Kasumi-1 (cell line): ENCODE measurements around the gene SLC47A1.
"Not testable (repeated sequence)": the region's sequence is repeated elsewhere in the genome, so short reads cannot be mapped to it uniquely, and the experiment has no call there.

Experiments used
- DNase-seq, 2 experiments: peaks; one replicate each; lab custom pipeline; 2025; lab: John Stamatoyannopoulos, UW

Gene SLC47A1

DNA sequence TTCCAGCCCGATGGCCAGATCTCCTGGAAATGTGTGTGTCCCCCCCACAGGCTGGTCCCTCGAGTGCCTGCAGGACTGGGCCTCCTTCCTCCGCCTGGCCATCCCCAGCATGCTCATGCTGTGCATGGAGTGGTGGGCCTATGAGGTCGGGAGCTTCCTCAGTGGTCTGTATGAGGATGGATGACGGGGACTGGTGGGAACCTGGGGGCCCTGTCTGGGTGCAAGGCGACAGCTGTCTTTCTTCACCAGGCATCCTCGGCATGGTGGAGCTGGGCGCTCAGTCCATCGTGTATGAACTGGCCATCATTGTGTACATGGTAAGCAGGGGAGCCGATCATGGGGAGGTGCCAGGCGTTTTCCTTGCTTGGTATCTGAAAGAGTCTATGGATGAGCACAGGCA is 22.1 kb downstream of the SLC47A1 start:
- no peak for DNase-seq

DNA sequence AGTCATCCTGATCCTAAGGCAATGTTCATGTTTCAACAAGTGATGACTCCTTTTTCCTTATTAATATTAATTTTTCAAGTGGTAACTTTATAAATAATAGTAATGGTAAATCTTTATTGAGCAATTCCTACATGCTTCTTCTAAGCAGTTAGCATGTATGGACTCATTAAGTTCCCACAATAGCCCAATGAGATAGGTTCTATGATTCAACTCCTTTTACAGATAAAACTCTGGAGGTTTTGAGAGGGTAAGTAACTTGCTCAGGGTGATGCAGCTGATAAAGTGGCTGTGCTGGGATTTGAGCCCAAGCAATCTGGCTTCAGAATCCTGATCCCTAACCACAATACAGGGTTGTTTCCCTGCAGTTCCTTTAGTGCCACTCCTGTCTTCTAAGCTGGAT is 25.3 kb downstream of the SLC47A1 start:
- DNase-seq: no peak

DNA sequence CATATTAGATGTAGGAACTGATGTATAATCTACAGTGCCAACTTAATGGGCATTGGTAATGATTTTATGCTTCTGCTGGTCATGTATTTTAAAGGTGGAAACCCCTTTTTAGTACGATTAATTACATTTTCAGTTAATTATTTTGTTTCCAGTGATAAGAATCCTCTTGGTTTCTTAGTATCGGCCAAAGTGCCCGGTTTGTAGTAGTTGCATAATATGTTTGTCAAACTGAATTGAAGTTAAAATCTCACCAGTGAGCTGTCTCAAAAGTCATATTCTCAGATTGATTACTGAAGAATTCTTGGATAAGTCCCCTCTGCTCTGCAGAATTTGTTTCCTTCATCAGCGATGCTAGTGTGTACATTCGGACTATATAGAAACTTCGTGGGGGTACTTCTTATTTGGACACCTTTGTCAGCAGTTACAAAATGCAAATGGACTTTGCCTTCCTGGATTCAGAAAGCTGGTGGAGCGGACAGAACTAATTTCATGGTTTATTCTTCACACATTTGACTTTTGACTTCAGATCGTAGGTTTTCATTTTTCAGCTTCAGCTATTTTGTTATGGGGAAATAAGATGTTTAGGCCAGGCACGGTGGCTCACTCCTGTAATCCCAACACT is 28.2 kb downstream of the SLC47A1 start:
- DNase-seq: no peak

DNA sequence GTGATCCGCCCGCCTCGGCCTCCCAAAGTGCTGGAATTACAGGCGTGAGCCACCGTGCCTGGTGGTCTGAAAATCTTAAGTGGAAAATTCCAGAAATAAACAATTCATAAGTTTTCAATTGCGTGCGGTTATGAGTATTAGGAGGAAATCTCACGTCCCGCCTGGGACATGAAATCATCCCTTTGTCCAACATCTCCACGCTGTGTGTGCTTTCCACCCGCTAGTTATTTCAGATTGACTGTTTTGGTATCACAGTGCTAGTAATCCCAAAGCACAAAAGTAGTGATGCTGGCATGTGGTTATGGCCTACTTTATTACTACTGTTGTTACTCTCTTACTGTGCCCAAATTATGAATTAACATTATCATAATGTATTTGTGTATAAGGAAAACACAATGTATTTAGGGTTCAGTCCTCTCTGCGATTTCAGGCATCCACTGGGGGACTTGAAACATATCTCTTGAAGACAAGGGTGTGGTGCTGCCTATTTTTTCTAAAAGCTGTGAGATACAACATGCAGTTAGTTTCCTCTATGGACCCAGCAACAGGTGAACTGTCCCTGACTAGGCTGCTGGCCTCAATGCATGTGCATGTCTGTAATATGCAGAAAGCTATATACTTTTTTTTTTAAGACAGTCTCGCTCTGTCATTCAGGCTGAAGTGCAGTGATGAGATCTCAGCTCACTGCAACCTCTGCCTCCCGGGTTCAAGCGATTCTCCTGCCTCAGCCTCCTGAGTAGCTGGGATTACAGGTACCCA is 32.3 kb downstream of the SLC47A1 start:
- no peak for DNase-seq

DNA sequence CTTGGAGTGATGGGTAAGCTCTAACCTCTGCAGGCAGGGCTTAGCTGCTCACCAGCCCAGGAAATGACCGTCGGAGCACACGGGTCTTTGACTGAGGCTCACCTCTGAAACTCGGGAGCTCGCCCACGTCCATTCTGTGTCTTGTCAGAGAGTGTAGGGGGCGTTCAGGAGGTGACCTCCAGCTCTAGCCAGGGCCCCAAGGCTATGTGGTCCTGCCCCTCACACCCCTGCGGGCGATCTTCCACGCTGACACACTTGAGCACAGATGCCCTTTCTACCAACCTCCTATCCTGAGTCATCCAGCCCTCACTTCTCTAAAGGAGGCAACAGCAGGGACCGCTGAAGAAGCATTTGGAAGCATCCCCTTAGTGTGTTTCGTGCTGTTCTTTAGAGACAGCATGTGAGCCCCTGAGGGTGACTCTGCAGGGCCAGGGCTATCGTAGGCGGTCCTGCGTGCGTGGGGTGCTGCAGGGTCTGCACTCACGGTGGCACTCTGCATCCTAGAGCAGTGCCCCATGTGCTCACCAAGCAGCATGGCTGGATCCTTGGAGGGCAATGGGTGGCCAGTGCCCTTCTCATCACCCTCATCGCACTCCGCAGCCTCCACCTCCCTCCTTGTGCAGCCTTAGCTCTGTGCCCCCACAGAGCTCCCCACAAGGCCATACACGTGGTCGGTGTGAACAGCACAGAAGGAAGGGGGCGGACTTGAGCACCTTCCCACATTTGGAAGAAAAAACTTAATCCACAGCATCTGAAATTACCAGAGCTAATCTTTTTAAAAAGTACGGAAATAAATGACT is 33.8 kb downstream of the SLC47A1 start:
- no peak for DNase-seq

DNA sequence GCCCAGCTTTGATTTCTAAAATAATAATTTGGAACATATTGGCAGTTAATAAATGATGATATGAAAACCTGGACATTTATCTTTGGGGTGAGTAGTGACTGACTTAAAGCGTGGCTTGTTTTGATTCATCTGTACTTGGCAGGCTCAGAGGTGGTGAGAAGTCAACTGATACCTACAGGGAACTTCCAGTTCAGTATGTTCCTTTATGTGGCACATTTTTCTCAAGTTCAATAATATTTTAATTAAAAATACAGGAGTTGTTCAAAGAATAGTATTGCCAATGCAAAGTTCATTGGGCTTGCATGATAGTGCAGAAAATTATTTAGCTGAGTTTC is 34.3 kb downstream of the SLC47A1 start:
- DNase-seq: no peak

DNA sequence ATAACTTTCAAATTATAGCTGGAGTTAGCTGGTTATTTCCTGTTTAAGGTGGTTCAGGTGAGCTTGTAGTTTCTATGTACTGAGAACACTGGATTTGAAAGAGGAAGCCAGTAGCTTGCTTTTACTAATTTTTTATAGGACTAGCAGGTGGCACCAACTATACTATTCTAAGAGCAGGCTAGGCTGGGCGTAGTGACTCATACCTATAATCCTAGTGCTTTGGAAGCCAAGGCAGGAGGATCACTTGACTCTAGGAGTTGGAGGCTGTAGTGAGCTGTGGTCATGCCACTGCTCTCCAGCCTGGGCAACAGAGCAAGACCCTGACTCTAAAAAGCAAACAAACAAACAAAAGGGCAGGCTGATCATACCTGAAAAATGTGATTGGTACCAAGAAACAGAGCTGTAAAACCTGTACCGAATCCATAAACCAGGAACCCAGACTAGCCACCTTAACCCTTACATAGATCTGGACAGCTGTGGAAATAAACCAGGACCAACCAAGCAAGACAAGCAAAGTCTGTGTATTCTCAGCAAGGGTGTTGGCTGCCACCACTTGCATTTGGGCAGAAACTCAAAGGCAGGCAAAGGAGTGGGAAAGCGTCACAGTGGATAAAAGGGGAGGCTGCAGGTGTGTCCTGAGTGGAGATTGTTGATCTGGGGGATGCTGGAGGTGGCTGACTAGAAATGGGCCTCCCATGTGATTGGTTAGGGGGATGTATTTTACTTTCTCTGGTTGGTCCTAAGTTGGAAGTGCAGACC is 36.3 kb downstream of the SLC47A1 start:
- DNase-seq: no peak

DNA sequence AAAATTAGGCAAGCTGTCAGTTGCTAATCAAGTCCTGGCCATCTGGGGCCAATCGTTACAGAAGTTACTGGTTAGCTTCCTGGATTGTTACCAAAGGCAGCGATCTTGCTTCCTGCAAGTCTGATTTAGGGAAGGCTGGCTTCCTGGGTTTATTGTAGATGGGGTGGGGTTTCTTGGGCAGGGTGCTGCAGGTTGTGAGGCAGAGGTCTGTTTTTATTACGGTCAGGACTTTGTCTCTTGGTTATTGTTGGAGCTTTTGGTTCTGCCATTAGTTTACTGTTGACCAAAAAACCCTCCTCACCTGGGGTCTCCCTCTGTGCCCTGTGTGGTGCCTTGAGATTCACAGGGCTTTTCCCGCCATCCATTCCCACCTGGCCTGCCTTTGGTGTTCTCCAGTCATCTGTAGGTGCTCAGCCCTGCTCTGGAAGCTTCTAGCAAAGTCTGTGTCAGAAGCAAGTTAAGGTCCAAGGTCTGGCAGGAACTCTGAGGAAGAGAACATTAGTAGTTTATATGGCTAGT is 36.9 kb downstream of the SLC47A1 start:
- DNase-seq: peak in 1 of 2 experiments; percentile 18

DNA sequence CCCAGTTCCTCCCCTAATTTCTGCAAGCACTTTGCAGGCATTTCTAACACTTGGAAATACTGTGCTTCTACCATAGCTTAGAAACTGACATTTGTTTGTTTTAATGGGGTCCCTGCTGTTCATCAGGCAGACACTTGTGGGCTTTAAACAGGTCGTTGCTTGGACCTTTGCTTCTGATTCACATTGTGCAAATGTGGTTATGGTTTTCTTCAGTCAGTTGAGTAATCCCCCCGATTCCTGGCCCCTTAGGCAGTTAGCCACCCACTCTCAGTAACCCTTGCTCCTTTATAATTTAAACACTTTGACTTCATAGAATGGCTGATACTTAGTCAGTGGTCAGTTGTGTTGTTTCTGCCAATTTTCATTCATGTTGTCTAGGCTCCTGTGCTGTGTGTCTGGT is 39.4 kb downstream of the SLC47A1 start:
- no peak for DNase-seq

DNA sequence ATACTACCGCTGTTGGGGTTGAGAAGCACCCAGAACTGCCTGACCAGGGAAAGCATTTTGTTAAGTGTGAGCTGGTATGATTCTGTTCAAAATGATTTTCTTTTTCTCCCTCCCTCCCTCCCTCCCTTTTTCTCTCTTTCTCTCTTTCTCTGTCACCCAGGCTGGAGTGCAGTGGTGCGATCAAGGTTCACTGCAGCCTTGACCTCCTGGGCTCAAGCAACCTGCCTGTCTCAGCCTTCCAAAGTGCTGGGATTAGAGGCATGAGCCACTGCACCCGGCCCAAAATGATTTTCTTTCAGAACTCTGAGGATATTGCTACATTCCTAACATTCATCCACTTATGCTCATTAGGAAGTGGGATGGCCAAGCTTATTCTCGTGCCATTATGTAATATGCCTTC is 41.3 kb downstream of the SLC47A1 start:
- no peak for DNase-seq

DNA sequence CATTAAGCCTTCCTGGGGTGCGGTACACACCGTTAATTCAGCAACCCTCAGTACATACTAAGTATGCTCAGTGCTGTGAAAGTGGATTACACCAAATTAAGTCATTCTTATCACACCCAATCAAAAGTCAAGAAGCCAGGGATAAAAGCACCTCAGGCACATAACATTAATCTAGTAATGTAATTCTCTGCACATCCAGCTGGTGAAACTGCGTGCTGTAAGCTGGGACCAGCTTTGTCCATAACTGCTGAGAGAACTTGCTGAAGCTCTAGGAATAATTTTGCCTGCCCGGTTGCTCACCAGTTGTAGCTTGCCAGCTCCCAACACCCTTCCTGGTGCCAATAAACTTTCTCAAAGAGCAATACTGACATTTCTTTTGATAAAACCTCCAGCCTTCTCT is 44.9 kb downstream of the SLC47A1 start:
- DNase-seq: no peak

DNA sequence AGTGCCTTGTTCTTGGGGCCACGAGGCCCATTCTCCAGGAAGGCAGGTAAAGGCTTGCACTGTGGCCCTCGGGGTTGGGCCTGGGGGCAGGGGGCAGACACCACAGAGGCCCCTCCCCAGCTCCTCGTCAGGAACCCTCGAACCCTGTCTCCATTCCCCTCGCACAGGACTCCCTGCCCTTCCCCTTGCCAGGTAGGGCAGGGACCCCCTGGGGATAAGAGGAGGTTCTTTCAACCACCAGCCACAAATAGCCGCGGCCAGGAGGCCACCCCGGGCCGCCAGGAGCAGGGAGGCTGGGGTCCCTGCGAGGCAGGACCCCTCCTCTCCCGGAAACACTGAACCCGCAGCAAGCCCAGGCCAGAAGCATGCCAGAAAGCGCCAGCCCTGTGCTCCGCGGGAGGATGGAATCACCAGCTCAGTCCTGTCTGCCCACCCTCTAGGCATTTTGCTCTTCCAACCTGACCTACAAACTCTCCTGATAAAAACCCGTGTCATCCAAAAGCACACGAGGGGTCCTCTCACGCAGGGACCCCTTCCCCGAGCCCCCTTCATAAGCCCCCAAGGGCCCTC is 45.6 kb downstream of the SLC47A1 start:
- DNase-seq: no peak

DNA sequence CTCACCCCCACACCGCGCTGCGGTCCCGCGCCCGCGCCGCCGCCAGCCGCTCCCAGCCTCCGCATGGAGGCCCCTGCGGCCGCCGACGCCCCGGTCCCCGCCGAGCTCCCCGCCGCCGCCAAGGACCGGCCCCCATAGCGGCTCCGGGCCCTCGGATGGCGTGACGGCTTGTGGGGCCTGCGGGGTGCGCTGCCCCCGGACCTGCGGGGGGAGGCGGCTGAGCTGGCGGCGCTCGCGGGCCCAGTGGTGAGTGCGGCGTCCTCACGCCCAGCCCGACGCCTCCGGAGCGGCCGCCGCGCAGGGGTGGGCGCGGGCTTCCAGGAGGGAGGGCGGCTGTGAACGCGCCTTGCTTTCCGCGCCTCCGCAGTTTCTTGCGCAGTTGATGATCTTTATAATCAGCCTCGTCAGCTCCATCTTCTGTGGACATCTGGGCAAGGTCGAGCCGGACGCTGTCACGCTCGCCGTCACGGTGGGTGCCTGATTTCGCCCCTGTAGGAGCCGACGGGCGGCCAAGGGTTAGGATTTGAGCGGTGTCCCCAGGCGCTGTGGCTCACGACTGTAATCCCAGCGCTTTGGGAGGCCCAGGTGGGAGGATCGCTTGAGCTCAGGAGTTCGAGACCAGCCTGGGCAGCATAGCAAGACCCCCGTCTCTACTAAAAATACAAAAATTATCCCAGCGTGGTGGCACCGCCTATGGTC is 46.4 kb downstream of the SLC47A1 start:
- no peak for DNase-seq

DNA sequence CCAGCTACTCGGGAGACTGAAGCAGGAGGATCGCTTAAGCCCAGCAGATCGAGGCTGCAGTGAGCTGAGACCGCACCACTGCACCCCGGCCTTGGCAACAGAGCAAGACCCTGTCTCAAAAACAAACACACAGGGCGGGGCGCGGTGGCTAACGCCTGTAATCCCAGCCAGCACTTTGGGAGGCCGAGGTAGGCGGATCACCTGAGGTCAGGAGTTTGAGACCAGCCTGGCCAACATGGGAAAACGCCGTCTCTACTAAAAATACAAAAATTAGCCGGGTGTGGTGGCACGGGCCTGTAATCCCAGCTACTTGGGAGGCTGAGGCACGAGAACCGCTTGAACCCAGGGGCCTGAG is 46.9 kb downstream of the SLC47A1 start:
- not testable (repeated sequence) for DNase-seq

DNA sequence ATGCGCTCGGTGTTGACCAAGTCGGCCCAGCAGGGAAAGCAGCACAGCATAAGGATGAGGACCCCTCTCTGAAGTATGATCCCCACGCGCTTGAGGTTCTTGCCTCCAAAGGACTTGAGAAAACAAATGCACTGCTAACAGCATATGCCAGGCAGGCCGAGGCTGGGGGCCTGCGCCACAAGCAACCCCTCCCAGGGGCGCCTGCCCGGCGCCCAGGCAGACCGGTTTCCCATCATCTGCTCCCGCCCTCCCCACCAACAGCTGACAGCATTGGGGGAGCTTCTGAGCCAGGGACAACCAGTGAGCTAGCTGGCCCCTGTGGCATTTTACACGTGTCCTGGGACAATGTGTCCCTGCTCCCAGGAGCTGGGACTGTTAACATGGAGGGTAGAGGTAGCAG is 48.5 kb downstream of the SLC47A1 start:
- DNase-seq: not testable (repeated sequence)

DNA sequence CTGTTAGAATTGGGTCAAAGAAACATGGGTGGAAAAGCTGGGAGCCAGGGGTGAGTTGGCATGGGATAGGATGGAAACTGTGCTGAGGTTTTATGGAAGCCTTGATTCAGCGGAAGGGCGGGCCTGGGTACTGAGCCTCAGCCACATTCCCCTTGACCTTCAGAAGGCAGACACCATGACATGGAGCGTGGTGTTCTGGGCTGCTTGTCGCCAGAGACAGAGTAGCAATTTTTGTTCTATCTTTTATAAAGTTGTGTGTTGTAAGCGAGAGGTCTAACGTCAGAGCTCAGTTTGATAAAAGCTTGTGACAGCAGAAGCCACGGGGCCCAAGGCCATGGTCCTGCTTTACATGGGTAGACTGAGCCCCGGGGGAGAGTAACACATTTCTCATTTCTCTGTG is 50.2 kb downstream of the SLC47A1 start:
- DNase-seq: no peak

DNA sequence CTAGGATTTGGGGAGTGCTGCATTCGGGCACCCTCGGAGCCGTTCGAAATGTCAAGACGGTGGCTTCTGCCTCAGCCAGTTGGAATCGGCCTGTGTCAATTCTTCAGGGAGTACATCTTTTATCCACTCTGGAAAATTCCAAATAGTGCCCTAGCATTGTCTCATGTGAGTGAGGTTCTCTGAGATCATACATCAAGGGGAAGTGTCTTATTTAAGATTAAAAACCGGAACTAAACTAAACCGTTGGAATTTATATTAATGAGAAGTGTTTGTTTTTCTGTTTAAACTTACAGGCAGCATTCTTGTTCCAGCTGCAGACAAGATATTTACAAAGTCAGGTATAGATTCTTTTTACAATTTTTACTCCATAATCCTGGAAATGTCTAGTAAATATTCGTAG is 56.8 kb downstream of the SLC47A1 start:
- DNase-seq: no peak

DNA sequence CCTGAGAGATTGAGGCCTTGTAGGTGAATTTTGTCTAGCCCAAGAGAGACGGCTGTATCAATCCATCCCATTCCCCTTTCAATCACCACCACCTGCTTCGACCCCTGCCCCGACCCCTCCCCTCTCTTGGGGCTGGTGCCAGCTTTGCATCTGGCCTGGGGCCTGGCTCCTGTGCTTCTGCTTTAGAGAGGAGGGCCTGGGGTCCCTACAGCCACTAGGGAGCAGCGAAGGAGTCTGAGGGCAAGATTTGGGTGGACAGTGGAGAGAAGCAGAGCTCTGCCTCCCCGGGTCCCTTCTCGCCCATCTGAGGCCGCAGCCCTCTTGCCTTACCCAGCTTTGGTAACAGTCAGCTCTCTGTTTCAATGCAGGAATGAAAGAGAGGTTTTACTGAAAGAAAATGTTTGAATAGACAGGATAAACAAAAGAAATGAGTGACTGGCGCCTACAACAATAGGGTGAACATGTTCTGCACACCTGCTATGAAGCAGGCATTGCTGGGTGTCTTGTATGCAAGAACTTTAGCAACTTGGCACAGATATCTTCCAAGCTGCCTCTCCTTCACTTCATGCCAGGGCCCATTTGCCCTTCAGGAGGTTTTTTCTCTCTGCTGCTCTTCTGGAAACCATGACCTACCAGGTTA is 57.4 kb downstream of the SLC47A1 start:
- DNase-seq: no peak

DNA sequence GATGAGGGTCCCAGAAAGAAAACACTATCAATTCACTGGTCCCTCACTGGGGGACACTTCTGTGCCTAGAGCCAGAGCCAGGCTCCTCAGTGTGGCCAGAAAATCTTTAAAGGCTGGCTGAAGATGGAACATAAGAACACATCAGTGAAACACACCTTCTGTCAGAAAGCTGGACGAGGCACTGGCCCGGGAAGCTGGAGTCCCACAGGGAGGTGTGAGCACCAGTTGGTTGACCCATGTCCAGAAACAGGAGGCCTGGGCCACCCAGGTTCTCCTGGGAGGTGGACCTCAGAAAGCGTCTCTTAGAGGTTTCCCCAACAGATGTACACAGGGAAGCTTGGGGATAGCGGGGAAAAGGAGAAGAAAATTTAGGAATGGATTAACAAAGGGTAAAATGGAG is 58.7 kb downstream of the SLC47A1 start:
- DNase-seq: no peak

DNA sequence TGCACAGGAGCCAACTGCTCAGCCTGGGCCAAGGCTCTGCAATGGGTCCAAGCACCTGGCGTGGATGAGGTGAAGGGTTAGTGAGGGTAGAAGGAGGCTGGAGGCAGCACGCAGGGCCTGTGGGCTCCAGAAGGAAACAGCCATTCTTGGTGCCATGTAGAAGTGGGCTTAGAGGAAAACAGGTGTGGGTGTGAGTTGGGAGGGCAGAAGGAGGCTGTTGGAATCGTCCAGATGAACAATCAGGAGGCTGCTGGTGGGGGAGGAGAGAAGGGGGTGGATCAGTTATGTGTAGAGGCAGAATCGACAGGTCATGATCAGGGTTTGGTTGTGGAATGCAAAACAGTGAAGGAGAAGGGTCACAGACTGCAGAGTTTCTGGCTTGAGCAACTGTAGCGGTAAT is 63.2 kb downstream of the SLC47A1 start:
- no peak for DNase-seq

DNA sequence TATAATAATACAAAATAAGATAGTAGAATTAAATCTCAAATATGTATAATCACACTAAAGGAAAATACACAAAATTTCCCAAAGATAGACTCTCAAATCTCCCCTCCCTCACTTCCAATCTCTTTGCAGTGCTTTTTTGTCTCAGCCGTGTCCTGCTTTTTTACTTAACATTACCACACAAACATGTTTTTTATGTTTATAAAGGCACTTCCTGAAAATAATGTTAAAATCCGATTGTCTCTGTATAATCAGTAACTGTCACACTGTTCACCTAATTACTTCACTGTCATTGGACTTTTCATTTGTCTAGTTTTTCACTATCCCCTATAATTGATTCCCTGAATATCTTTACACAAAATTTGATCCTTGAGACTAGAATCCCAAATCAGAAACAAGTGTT is 76.7 kb downstream of the SLC47A1 start:
- DNase-seq: no peak
